Measurements from ENCODE around the gene PYGO1. TPM values are rescaled to one million over a fixed set of nuclear protein-coding genes. Genes with fewer than 3 reads are reported as not detected.
A peak's percentile ranks its signal among the peaks of the same experiment; 100 is the strongest.

Gene PYGO1
- total RNA-seq, 2 experiments from 2014 or later: not detected

DNA sequence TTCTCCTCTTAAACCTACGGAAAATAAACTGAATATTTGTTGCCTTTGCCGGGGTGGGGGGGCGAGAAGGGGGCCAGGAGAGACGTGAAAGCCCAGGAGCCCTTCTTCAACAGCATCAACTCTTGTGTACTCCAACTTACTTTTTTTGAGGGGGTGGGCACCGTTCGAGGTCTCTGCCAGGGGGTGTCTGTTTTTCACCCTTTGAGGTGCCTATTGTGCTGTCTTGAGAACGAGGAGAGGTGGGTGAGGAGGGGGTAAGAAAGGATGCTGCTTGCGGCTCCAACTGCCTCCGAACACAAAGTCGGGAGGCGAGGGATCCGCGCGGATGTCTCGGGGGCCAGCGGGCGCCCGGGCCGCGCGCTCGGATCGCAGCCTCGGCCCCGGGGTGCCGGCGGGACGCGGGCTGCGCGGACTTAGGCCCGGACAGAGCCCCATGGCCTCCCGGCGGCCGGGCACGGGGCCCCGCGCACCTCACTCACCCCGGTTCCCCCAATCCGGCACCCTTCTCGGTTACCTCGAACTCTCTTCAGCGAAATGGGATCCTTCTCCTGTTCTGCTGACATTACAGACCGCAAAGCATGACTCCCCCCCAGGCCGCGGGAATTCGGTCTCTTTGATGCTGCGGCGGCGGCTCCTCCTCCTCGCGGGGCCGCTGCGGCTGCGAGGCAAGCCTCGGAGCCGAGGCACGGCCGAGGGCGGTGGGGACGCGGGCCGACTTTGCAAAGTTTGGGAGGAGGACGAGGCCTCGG lies 650 bp downstream of the PYGO1 start:
- Histone ChIP-seq H3K4me1 (ENCODE audit: insufficient read depth, low read length, poor library complexity, severe bottlenecking) (no peaks in the 10 kb centered on the region), H2AFZ (ENCODE audit: low read length) (no peak overlapping the region), H3K4me3 (ENCODE audit: low read depth, low read length, poor library complexity, severe bottlenecking) (no peak overlapping the region), H3K9me2 (ENCODE audit: insufficient read depth, low read length) (no peaks in the 10 kb centered on the region), H3K79me2 (ENCODE audit: insufficient read depth, low read depth, low read length) (no peaks in the 10 kb centered on the region), H4K20me1 (ENCODE audit: insufficient read depth, low read length) (no peaks in the 10 kb centered on the region), H3K9me3 (ENCODE audit: low read length) (no peaks in the 10 kb centered on the region), H3K4me2 (ENCODE audit: low read length) (no peak overlapping the region), H3K27ac (ENCODE audit: low read depth, low read length, poor library complexity, severe bottlenecking) (no peak overlapping the region), H3K36me3 (ENCODE audit: insufficient read depth, low read length) (no peaks in the 10 kb centered on the region)
- ChIA-PET CTCF (ENCODE audit: unreplicated experiment) (no interaction called here), POLR2A (interaction anchor here (0.6 kb wide), 1 partner anchor 149 kb away, joined by 3 read pairs; no protein-coding TSS in a partner anchor)
- intact Hi-C loops (cut with micrococcal nuclease; ENCODE audit: unreplicated experiment): no loop called here
- no TSS peak for BruUV-seq (replicated peaks)
- no peak for DNase-seq (ENCODE audit: low spot score)
- TF ChIP-seq EZH2phosphoT487 (IDR thresholded peaks at IDR 0.05; ENCODE audit: borderline replicate concordance, low read depth, low read length): 0 out of 2 replicates have a peak, but pooled peaks have one; percentile 20
- TF ChIP-seq, protein P1, sequence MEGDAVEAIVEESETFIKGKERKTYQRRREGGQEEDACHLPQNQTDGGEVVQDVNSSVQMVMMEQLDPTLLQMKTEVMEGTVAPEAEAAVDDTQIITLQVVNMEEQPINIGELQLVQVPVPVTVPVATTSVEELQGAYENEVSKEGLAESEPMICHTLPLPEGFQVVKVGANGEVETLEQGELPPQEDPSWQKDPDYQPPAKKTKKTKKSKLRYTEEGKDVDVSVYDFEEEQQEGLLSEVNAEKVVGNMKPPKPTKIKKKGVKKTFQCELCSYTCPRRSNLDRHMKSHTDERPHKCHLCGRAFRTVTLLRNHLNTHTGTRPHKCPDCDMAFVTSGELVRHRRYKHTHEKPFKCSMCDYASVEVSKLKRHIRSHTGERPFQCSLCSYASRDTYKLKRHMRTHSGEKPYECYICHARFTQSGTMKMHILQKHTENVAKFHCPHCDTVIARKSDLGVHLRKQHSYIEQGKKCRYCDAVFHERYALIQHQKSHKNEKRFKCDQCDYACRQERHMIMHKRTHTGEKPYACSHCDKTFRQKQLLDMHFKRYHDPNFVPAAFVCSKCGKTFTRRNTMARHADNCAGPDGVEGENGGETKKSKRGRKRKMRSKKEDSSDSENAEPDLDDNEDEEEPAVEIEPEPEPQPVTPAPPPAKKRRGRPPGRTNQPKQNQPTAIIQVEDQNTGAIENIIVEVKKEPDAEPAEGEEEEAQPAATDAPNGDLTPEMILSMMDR (conservative IDR thresholded peaks at IDR 0.05; ENCODE audit: low read length): no peak

- Histone ChIP-seq H3K9me3 (ENCODE audit: low read length) (no peaks in the 10 kb centered on the region), H2AFZ (ENCODE audit: low read length) (no peak overlapping the region), H3K4me2 (ENCODE audit: low read length) (no peak overlapping the region), H4K20me1 (ENCODE audit: insufficient read depth, low read length) (no peaks in the 10 kb centered on the region), H3K36me3 (ENCODE audit: insufficient read depth, low read length) (no peaks in the 10 kb centered on the region), H3K79me2 (ENCODE audit: insufficient read depth, low read depth, low read length) (no peaks in the 10 kb centered on the region), H3K27ac (ENCODE audit: low read depth, low read length, poor library complexity, severe bottlenecking) (no peak overlapping the region), H3K4me3 (ENCODE audit: low read depth, low read length, poor library complexity, severe bottlenecking) (no peak overlapping the region), H3K9me2 (ENCODE audit: insufficient read depth, low read length) (no peaks in the 10 kb centered on the region), H3K4me1 (ENCODE audit: insufficient read depth, low read length, poor library complexity, severe bottlenecking) (no peaks in the 10 kb centered on the region)
- no TSS peak for BruUV-seq (replicated peaks)
- ChIA-PET POLR2A (interaction anchor here (0.5 to 0.6 kb wide), 3 partner anchors 17 to 150 kb away, joined by 3 read pairs; no protein-coding TSS in a partner anchor), CTCF (ENCODE audit: unreplicated experiment) (no interaction called here)
- no peak for TF ChIP-seq EZH2phosphoT487 (IDR thresholded peaks at IDR 0.05; ENCODE audit: borderline replicate concordance, low read depth, low read length)
- TF ChIP-seq, protein P1 (conservative IDR thresholded peaks at IDR 0.05; ENCODE audit: low read length): no peak
- intact Hi-C loops (cut with micrococcal nuclease; ENCODE audit: unreplicated experiment): no loop called here
- no peak for DNase-seq (ENCODE audit: low spot score)
These were observed 1.3 kb downstream of the PYGO1 start for GRCh38 chr15:55586808-55587207.

DNA sequence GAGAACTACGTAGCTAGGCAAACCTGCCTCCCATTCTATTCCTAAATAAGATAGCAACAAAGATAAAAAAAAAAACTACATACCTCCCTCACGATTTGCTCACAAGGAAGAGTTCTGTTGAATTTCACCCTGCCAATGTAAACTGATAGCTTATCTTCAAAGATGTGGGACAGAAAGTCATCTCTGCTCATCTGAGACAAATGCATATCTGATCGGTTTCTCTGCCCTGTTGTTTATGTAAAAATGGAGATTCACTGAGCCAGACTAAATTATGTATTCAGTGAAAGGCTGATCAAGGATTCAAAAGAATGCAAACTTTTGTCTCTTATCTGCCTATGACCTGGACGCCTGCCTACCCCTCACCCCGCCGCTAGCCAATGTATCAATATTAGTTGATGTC lies 11.2 kb downstream of the PYGO1 start:
- Histone ChIP-seq H3K9me2 (ENCODE audit: insufficient read depth, low read length) (no peaks in the 10 kb centered on the region), H3K4me3 (ENCODE audit: low read depth, low read length, poor library complexity, severe bottlenecking) (no peak overlapping the region), H4K20me1 (ENCODE audit: insufficient read depth, low read length) (no peaks in the 10 kb centered on the region), H3K79me2 (ENCODE audit: insufficient read depth, low read depth, low read length) (no peaks in the 10 kb centered on the region), H3K27ac (ENCODE audit: low read depth, low read length, poor library complexity, severe bottlenecking) (no peak overlapping the region), H3K9me3 (ENCODE audit: low read length) (no peaks in the 10 kb centered on the region), H3K4me1 (ENCODE audit: insufficient read depth, low read length, poor library complexity, severe bottlenecking) (no peaks in the 10 kb centered on the region), H3K36me3 (ENCODE audit: insufficient read depth, low read length) (no peaks in the 10 kb centered on the region), H2AFZ (ENCODE audit: low read length) (no peak overlapping the region), H3K4me2 (ENCODE audit: low read length) (no peak overlapping the region)
- BruUV-seq (replicated peaks): no TSS peak
- no peak for TF ChIP-seq EZH2phosphoT487 (IDR thresholded peaks at IDR 0.05; ENCODE audit: borderline replicate concordance, low read depth, low read length)
- TF ChIP-seq, protein P1 (conservative IDR thresholded peaks at IDR 0.05; ENCODE audit: low read length): no peak
- intact Hi-C loops (cut with micrococcal nuclease; ENCODE audit: unreplicated experiment): no loop called here
- ChIA-PET POLR2A (interaction anchor here (0.5 kb wide), 1 partner anchor 96 kb away, joined by 3 read pairs; no protein-coding TSS in a partner anchor), CTCF (ENCODE audit: unreplicated experiment) (no interaction called here)
- no peak for DNase-seq (ENCODE audit: low spot score)

All from OCI-LY7 (cell line).